Spinal cord (tissue), 10 donors: Measurements from ENCODE around the gene DLG2. TPM values are rescaled to one million over a fixed set of nuclear protein-coding genes. Genes with fewer than 3 reads are reported as not detected.
"Not testable (repeated sequence)": the region's sequence is repeated elsewhere in the genome, so short reads cannot be mapped to it uniquely, and the experiment has no call there.

Source experiments
- DNase-seq, 6 donors: peaks; one replicate each; pipeline versions ENCODE4 v3.0.0 to v3.0.0-alpha.2; 2013 to 2015; ENCODE audit warnings: low spot score in 6 of 6, low read depth in 4 of 6
- H3K27ac ChIP-seq: one replicate; pipeline ENCODE4 v1.5.1; 2013; ENCODE audit warnings: low read depth, low read length, control low read depth
- H3K27me3 ChIP-seq: one replicate; pipeline ENCODE4 v1.6.1; 2013; ENCODE audit warnings: low read length; ENCODE audit not compliant: control insufficient read depth, insufficient read depth
- H3K36me3 ChIP-seq: one replicate; pipeline ENCODE4 v1.6.1; 2013; ENCODE audit warnings: low read length; ENCODE audit not compliant: control insufficient read depth, insufficient read depth
- H3K4me1 ChIP-seq: one replicate; pipeline ENCODE4 v1.6.1; 2013; ENCODE audit warnings: low read length; ENCODE audit not compliant: control insufficient read depth, insufficient read depth
- H3K4me3 ChIP-seq: one replicate; pipeline ENCODE4 v1.5.1; 2013; ENCODE audit warnings: low read depth, low read length, control low read depth
- H3K9me3 ChIP-seq: one replicate; pipeline ENCODE4 v1.6.1; 2013; ENCODE audit warnings: low read length; ENCODE audit not compliant: control insufficient read depth, insufficient read depth
- WGBS: methylation state at CpG from one replicate; pipeline ENCODE4 v1.1.5; 2013; ENCODE audit warnings: missing lambda C conversion rate; ENCODE audit not compliant: insufficient coverage; 5-methylcytosine and 5-hydroxymethylcytosine counted together
- polyA plus RNA-seq, 2 donors: library from polyadenylated mRNA; unstranded; fragments of 120-200 nt; gene quantifications; one replicate each; pipeline ENCODE4 v1.2.1, GENCODE V29; 2013; ENCODE audit not compliant: insufficient read length in 2 of 2
- total RNA-seq, 2 donors: library from RNA; depleted of rRNA in 1 of 2; stranded (reverse); fragments of 120-200 nt in 1 of 2; fragments of >200 nt in 1 of 2; gene quantifications; one replicate each; pipeline versions ENCODE4 v1.2.3 to v1.2.4, GENCODE V29; 2013 to 2014
- donor health status: healthy.

The DLG2 gene
- total and polyA plus RNA-seq, 4 donors = 37.7 to 111 (median 49.0) TPM

DNA sequence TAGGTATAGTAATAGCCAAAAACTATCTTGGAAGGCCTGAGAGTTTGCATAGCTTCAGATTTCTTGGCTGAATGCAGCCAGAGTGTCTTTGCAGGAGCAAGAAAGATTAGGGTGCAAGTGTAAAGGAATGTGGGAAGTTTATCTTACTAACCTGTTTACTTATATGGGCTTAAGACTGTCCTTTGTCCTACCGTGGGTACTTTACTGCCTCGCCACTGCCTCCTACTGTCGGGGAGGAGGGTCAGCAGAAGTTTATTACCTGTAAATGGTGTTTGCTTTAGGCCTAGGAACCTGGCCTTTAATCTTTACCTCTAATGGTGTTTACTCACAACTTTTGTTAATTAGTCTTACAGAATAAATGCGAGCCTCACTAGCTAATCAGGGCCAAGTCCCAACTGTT lies 633.8 kb downstream of the DLG2 start:
- no peaks in the 10 kb centered on the region for H3K36me3 ChIP-seq
- H3K4me1 ChIP-seq = no peaks in the 10 kb centered on the region
- peaks cover 4% of the 10 kb centered on the region for H3K9me3 ChIP-seq
- no peak overlapping the region for H3K27ac ChIP-seq
- DNase-seq = no peak
- WGBS = 60% methylated on average over 1 of the region's 4 CpGs
- H3K27me3 ChIP-seq = no peaks in the 10 kb centered on the region
- H3K4me3 ChIP-seq = no peak overlapping the region

DNA sequence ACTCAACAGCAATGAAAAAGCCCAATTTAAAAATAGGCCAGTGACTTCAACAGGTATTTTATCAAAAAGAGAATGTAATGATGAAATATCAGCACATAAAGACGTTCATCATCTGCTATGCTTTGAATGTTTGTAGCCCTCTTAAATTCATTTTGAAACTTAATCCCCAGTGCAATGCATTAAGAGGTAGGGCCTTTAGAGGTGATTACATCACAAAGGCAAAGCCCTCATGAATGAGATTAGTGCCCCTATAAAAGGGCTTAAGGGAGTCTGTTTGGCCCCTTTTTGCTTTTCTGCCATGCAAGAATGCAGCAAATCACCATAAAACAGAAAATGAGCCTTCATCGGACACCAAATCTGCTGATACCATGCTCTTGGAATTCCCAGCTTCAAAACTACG lies 637.0 kb downstream of the DLG2 start:
- H3K4me1 ChIP-seq = no peaks in the 10 kb centered on the region
- no peak for DNase-seq
- H3K27me3 ChIP-seq = no peaks in the 10 kb centered on the region
- H3K27ac ChIP-seq = no peak overlapping the region
- no CpG with 5 or more reads among the region's 3 CpGs for WGBS
- H3K36me3 ChIP-seq = no peaks in the 10 kb centered on the region
- peaks cover 4% of the 10 kb centered on the region for H3K9me3 ChIP-seq
- H3K4me3 ChIP-seq = no peak overlapping the region

DNA sequence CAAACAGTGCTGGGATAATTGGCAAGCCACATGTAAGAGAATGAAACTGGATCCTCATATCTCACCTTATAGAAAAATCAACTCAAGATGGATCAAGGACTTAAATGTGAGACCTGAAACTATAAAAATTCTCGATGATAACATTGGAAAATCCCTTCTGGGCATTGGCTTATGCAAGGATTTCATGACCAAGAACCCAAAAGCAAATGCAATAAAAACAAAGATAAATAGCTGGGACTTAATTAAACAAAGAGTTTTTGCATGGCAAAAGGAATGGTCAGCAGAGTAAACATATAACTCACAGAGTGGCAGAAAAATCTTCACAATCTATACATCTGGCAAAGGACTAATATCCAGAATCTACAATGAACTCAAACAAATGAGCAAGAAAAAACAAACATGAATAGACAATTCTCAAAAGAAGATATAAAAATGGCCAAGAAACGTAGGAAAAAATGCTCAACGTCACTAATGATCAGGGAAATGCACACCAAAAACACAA lies 639.4 kb downstream of the DLG2 start:
- not testable (repeated sequence) for H3K36me3 ChIP-seq, H3K27me3 ChIP-seq, H3K4me3 ChIP-seq, DNase-seq, H3K4me1 ChIP-seq, H3K27ac ChIP-seq, H3K9me3 ChIP-seq
- WGBS = no CpG with 5 or more reads among the region's 3 CpGs

DNA sequence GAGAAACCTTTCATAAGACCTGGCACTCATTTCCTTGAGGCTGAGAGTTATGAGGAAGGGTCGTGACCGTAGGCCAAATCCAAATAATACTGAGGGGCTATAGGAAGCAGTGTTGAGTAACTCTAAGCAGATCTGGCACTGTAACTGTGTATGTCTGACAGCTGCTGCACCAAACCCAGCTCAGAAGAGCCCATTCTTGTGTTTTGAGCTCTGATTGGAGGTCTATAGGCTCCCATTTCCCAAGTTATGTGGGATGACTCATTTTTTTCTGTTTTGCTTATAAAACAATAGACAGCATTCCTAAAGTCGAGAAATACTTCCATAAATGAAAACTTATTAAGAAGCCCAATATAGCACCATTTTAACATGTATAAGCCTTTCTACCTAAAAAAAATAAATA lies 645.8 kb downstream of the DLG2 start:
- 100% methylated on average over 1 of the region's 3 CpGs for WGBS
- no peaks in the 10 kb centered on the region for H3K27me3 ChIP-seq
- no peaks in the 10 kb centered on the region for H3K4me1 ChIP-seq
- no peak for DNase-seq
- H3K27ac ChIP-seq = no peak overlapping the region
- no peaks in the 10 kb centered on the region for H3K9me3 ChIP-seq
- H3K36me3 ChIP-seq = no peaks in the 10 kb centered on the region
- no peak overlapping the region for H3K4me3 ChIP-seq

DNA sequence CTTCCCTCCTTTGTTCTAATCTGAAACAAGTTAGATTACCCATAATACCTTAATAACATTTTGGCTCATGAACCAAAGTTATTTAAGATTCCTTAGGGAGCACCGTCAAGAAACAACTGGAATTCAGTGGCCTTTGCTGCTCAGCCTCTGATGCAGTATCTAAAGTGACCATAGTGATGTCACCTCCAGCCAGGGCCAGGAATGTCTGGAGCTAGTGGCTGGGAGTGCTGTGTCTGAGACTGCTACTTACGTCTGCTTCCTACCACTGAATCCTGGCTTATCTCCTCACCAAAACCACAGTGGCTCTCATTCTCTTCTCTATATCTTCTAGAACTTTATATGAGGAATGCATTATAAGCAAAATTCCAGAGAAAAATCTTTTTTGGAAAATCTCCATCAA lies 658.0 kb downstream of the DLG2 start:
- 71% methylated on average over 1 of the region's 2 CpGs for WGBS
- DNase-seq = no peak
- H3K27ac ChIP-seq = no peak overlapping the region
- no peak overlapping the region for H3K4me3 ChIP-seq
- H3K4me1 ChIP-seq = no peaks in the 10 kb centered on the region
- H3K9me3 ChIP-seq = no peaks in the 10 kb centered on the region
- no peaks in the 10 kb centered on the region for H3K27me3 ChIP-seq
- no peaks in the 10 kb centered on the region for H3K36me3 ChIP-seq

DNA sequence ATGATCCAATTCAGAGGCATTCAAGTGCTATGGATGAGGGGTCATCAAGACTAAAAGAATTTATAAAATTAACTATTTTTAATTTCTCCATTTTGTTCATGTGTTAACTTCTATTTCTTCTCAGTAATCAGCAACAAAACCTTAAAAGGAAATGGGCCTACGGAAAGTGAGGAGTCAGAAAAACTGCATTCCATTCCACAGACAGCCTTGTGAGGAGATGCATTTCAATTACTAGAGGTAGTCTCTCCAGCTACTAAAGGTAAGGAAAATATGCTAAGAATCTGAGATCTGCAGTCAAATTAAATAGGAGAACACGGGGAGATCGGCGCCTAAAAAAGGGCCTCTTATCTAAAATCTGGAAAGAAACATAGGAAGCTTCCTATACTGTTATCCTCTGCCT lies 661.7 kb downstream of the DLG2 start:
- Histone ChIP-seq H3K4me3 (no peak overlapping the region), H3K4me1 (no peaks in the 10 kb centered on the region), H3K27me3 (no peaks in the 10 kb centered on the region), H3K9me3 (no peaks in the 10 kb centered on the region), H3K36me3 (no peaks in the 10 kb centered on the region), H3K27ac (no peak overlapping the region)
- WGBS = no CpG with 5 or more reads among the region's 4 CpGs
- DNase-seq = no peak

DNA sequence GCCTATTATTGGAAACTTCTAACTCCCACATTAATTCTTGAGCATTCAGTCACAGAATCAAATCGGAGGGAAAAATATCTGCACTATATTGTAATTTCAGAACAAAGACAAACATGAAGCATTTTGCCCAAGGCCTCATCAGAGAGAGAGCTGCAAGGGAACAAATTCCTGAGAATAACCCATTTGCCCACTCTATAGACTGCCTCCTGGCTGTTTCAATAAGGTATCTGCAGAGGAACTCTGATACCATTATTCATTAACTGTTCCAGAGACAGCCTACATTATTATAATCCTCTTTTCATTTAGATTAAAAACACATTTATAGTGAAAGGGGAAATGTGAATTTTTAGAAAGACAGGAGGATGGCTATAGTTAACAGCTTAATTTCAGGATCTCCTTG lies 663.9 kb downstream of the DLG2 start:
- Histone ChIP-seq H3K27ac (no peak overlapping the region), H3K4me1 (no peaks in the 10 kb centered on the region), H3K4me3 (no peak overlapping the region), H3K27me3 (no peaks in the 10 kb centered on the region), H3K9me3 (no peaks in the 10 kb centered on the region), H3K36me3 (no peaks in the 10 kb centered on the region)
- WGBS = no CpG with 5 or more reads among the region's 1 CpG
- DNase-seq = no peak

DNA sequence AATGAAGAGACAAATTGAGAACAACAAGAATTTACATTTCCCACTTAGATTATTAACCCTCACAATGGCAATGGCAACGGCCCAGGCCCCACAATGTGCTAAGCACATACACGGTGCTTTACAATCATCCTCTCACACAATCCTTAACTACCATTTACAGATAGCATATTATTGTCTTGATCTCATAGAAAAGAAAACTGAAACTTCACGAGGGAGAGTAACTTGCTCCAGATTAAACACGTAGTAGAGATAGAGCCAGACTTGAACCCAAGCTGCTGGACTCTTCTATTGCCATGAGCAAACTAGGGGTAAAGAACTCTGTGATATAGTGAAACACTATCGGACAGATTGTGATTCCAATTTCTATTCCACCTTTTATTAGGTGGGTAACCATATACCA lies 665.1 kb downstream of the DLG2 start:
- no peak for DNase-seq
- H3K4me3 ChIP-seq = no peak overlapping the region
- H3K4me1 ChIP-seq = no peaks in the 10 kb centered on the region
- whole genome bisulfite sequencing = 80% methylated on average over 1 of the region's 5 CpGs
- H3K36me3 ChIP-seq = no peaks in the 10 kb centered on the region
- H3K9me3 ChIP-seq = no peaks in the 10 kb centered on the region
- H3K27ac ChIP-seq = no peak overlapping the region
- H3K27me3 ChIP-seq = no peaks in the 10 kb centered on the region

DNA sequence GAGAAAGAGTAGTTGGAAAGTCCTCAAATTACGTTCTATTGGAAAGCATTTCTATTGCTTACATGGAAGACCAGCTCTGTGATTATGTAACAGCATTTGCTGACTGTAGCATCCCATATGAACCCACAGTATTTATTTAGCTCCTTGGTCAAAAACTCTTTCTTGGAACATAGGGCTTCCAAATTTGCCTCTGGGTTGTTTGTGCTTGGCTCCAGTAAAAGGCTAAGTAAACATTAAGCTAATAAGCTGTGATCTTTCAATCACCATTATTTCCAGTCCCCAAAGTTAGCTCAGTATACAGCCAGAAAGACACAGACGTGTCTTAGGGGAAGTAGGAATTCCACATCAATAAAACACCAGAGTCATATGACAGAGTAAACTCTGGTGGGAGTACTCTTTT lies 668.8 kb downstream of the DLG2 start:
- DNase-seq = no peak
- no peaks in the 10 kb centered on the region for H3K27me3 ChIP-seq
- WGBS = no CpG with 5 or more reads among the region's 2 CpGs

DNA sequence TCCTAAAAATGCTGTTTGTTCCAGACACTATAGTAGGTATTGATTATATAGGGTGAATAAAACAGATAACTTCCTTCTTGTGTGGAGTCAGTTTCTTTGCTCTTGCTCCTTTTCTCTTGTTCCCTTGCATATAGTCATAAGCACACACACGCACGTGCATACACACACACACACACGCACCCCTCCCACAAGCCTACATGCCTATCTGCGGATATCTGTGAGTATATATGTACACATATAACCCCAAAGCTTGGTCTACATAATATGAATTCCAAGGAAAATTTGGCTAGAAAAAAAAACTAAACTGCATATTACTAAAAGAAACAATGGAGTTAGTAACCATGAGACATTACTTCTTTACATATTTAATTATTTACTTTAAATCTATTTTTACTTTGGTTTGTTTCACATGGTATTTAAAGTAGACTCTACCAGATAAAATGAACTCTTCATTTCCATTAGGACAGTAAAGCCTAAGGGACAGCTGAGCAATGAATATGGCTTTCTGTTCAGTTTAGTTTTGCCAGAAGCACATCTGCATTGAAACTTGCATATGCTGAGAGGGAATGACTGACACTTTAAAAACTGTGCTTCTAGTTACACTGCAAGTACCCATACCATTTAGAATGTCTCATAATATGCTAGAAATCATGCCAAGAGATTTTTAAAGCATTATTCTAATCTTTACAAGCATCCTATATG lies 676.4 kb downstream of the DLG2 start:
- no peak for DNase-seq
- H3K36me3 ChIP-seq = no peaks in the 10 kb centered on the region
- H3K9me3 ChIP-seq = no peaks in the 10 kb centered on the region
- H3K4me3 ChIP-seq = no peak overlapping the region
- H3K27me3 ChIP-seq = no peaks in the 10 kb centered on the region
- no CpG with 5 or more reads among the region's 4 CpGs for WGBS
- H3K4me1 ChIP-seq = no peaks in the 10 kb centered on the region
- no peak overlapping the region for H3K27ac ChIP-seq

More for the DNA sequence above, 668.8 kb downstream of the DLG2 start:
- H3K27ac ChIP-seq = no peak overlapping the region
- no peaks in the 10 kb centered on the region for H3K36me3 ChIP-seq
- no peak overlapping the region for H3K4me3 ChIP-seq
- no peaks in the 10 kb centered on the region for H3K9me3 ChIP-seq
- H3K4me1 ChIP-seq = no peaks in the 10 kb centered on the region
